ENCODE data around the gene SET.

GRCh38 chr9:128683340-128684064, 5.5 kb upstream of the SET start:
- TF ChIP-seq POLR2A (IDR thresholded peaks at IDR 0.05) (no peak), CTCF (IDR thresholded peaks at IDR 0.05) (no peak)

Measured in Peyer's patch (tissue), 4 donors.